ENCODE data around the gene OSBPL6. TPM values are rescaled to one million over a fixed set of nuclear protein-coding genes. Genes with fewer than 3 reads are reported as not detected.

The OSBPL6 gene
- total RNA-seq, 1 donor from 2014 or later = 14.0 TPM

- no peaks in the 10 kb centered on the region for H3F3A ChIP-seq (ENCODE audit: low read depth)
- no peak overlapping the region for H3K4me2 ChIP-seq
- no peak overlapping the region for H3K27ac Mint-ChIP-seq
- TF ChIP-seq EZH2phosphoT487 (IDR thresholded peaks at IDR 0.05) (no peak), EZH2 (IDR thresholded peaks at IDR 0.05) (no peak), CTCF (IDR thresholded peaks at IDR 0.05) (no peak)
- no peak for DNase-seq (ENCODE audit: low spot score)
- no peaks in the 10 kb centered on the region for H3K79me2 ChIP-seq (ENCODE audit: low read depth)
- H3K36me3 ChIP-seq = no peaks in the 10 kb centered on the region
- no peaks in the 10 kb centered on the region for H3K36me3 Mint-ChIP-seq
- H3K27me3 Mint-ChIP-seq (ENCODE audit: insufficient read depth, low read depth) = no peaks in the 10 kb centered on the region
- no peaks in the 10 kb centered on the region for H3K4me1 ChIP-seq
- H3K4me3 Mint-ChIP-seq = no peak overlapping the region
- no peak overlapping the region for H3K27ac ChIP-seq
- H3K9ac ChIP-seq = no peak overlapping the region
- no peak overlapping the region for H3K4me3 ChIP-seq
- peaks cover 6% of the 10 kb centered on the region for H3K9me3 Mint-ChIP-seq
- H4K20me1 ChIP-seq (ENCODE audit: low read depth) = no peaks in the 10 kb centered on the region
- no peak overlapping the region for H2AFZ ChIP-seq (replicated peaks)
- H3K27me3 ChIP-seq = no peaks in the 10 kb centered on the region
- no peaks in the 10 kb centered on the region for H3K9me3 ChIP-seq (ENCODE audit: low read depth)
- no peaks in the 10 kb centered on the region for H3K4me1 Mint-ChIP-seq
Measured at GRCh38 chr2:178159966-178160365, 34.3 kb upstream of the OSBPL6 start.

GRCh38 chr2:178160601-178161000 lies 33.7 kb upstream of the OSBPL6 start:
- H3K79me2 ChIP-seq (ENCODE audit: low read depth) = no peaks in the 10 kb centered on the region
- H3K9ac ChIP-seq = no peak overlapping the region
- no peak for TF ChIP-seq EZH2 (IDR thresholded peaks at IDR 0.05)
- no peak for TF ChIP-seq CTCF (IDR thresholded peaks at IDR 0.05)
- no peak for TF ChIP-seq EZH2phosphoT487 (IDR thresholded peaks at IDR 0.05)
- no peak for DNase-seq (ENCODE audit: low spot score)
- no peak overlapping the region for H3K4me2 ChIP-seq
- no peaks in the 10 kb centered on the region for H3F3A ChIP-seq (ENCODE audit: low read depth)
- no peaks in the 10 kb centered on the region for H3K27me3 ChIP-seq
- no peak overlapping the region for H3K27ac ChIP-seq
- Mint-ChIP-seq H3K36me3 (no peaks in the 10 kb centered on the region), H3K27me3 (ENCODE audit: insufficient read depth, low read depth) (no peaks in the 10 kb centered on the region), H3K27ac (no peak overlapping the region), H3K4me1 (no peaks in the 10 kb centered on the region), H3K4me3 (no peak overlapping the region), H3K9me3 (no peaks in the 10 kb centered on the region)
- H2AFZ ChIP-seq (replicated peaks) = peak overlapping the region; percentile 46
- H3K4me1 ChIP-seq = no peaks in the 10 kb centered on the region
- no peaks in the 10 kb centered on the region for H3K36me3 ChIP-seq
- no peak overlapping the region for H3K4me3 ChIP-seq
- H3K9me3 ChIP-seq (ENCODE audit: low read depth) = no peaks in the 10 kb centered on the region
- no peaks in the 10 kb centered on the region for H4K20me1 ChIP-seq (ENCODE audit: low read depth)

- TF ChIP-seq EZH2phosphoT487 (IDR thresholded peaks at IDR 0.05) (no peak), CTCF (IDR thresholded peaks at IDR 0.05) (no peak), EZH2 (IDR thresholded peaks at IDR 0.05) (no peak)
- H4K20me1 ChIP-seq (ENCODE audit: low read depth) = no peaks in the 10 kb centered on the region
Measured at GRCh38 chr2:178163395-178163794, 30.9 kb upstream of the OSBPL6 start.

More at GRCh38 chr2:178163395-178163794, 30.9 kb upstream of the OSBPL6 start:
- Histone ChIP-seq H3K79me2 (ENCODE audit: low read depth) (no peaks in the 10 kb centered on the region), H3K4me3 (no peak overlapping the region), H3K9ac (no peak overlapping the region), H3K4me1 (peaks cover 4% of the 10 kb centered on the region), H3K4me2 (no peak overlapping the region), H3K9me3 (ENCODE audit: low read depth) (no peaks in the 10 kb centered on the region), H3K36me3 (no peaks in the 10 kb centered on the region), H3K27ac (no peak overlapping the region), H3K27me3 (no peaks in the 10 kb centered on the region), H2AFZ (replicated peaks) (peak overlapping the region; percentile 86), H3F3A (ENCODE audit: low read depth) (no peaks in the 10 kb centered on the region)
- no peak overlapping the region for H3K27ac Mint-ChIP-seq
- H3K36me3 Mint-ChIP-seq = no peaks in the 10 kb centered on the region
- peaks cover 2% of the 10 kb centered on the region for H3K4me1 Mint-ChIP-seq
- H3K9me3 Mint-ChIP-seq = no peaks in the 10 kb centered on the region
- no peak for DNase-seq (ENCODE audit: low spot score)
- no peaks in the 10 kb centered on the region for H3K27me3 Mint-ChIP-seq (ENCODE audit: insufficient read depth, low read depth)
- H3K4me3 Mint-ChIP-seq = no peak overlapping the region

Data from neural progenitor cell (in vitro differentiated cells).